T-helper 1 cell (primary cell): ENCODE results near the gene TPBGL.

Source experiments
- DNase-seq, 5 donors: peaks; one replicate each; pipeline ENCODE4 v3.0.0-alpha.2; 2012 to 2020

The TPBGL gene

GRCh38 chr11:75214411-75214821, 26.2 kb upstream of the TPBGL start:
- peak; percentile 33 to 78 (median 58) for DNase-seq

- DNase-seq: no peak
These were observed 25.7 kb upstream of the TPBGL start for GRCh38 chr11:75214843-75215242.

DNA sequence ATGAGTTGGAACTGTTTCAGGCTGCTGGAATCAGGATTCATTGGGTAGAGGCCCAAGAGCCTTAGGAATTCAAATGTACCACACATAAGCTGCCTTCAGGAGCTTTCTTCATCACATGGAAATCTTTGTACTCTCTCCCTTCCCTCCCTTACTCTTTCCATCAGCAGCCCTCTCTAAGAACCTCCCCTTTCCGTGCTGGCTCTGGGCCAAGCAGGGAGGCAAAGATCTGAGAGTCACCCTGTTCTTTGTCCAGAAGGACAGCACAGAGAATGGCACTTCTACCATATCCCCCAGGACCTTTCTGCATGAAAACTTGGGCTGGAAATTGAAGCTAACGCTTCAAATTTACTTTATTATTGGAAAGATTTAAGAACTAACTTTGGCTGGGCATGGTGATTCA, 20.7 kb upstream of the TPBGL start:
- no peak for DNase-seq

- no peak for DNase-seq
These were observed 16.5 kb upstream of the TPBGL start for GRCh38 chr11:75223954-75224643.

- DNase-seq: no peak
These were observed 14.8 kb upstream of the TPBGL start for GRCh38 chr11:75225794-75226193.

DNA sequence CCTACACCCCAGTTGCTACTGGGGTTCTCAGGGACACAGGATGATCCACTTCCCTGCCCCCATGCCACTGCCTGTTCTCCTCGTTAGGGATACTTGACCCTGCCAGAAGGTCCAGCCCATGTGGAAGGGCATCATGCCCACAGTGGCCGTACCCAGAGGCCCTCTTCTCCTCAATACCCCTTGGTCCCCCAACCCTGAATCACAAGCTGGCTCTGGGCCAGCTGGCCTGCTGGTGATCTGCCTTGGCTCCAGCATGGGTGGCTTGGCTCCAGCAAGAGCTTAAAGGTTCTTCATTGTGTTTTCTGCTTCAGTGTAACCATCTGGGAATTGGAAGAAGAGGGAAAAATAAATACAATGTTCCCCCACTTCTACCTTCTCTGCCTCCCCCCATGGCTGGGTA, 11.1 kb upstream of the TPBGL start:
- no peak for DNase-seq

DNA sequence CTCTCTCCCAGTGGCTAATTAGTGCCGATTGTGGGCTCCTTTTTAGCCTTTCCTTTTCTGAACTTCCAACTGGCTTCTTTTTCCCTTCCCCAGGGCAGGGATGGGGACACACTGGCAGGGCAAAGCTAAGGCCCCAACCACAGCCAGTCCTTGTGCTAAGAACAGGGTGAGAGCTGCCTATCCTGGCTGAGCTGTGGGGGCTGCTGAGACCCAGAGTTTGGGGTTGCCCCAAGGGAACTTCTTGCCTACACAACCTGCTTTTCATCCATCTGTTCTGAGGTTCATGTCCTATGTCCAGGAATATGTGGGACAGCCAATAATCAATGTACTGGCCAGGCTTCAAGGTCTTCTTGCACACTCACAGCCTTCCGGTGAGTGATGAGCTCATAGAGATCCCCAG, 10.0 kb upstream of the TPBGL start:
- no peak for DNase-seq

- no peak for DNase-seq
These were observed 6.8 kb upstream of the TPBGL start for GRCh38 chr11:75233754-75234172.

- DNase-seq: no peak
These were observed 4.5 kb upstream of the TPBGL start for GRCh38 chr11:75236062-75236461.

GRCh38 chr11:75237050-75237449, 3.5 kb upstream of the TPBGL start:
- no peak for DNase-seq

DNA sequence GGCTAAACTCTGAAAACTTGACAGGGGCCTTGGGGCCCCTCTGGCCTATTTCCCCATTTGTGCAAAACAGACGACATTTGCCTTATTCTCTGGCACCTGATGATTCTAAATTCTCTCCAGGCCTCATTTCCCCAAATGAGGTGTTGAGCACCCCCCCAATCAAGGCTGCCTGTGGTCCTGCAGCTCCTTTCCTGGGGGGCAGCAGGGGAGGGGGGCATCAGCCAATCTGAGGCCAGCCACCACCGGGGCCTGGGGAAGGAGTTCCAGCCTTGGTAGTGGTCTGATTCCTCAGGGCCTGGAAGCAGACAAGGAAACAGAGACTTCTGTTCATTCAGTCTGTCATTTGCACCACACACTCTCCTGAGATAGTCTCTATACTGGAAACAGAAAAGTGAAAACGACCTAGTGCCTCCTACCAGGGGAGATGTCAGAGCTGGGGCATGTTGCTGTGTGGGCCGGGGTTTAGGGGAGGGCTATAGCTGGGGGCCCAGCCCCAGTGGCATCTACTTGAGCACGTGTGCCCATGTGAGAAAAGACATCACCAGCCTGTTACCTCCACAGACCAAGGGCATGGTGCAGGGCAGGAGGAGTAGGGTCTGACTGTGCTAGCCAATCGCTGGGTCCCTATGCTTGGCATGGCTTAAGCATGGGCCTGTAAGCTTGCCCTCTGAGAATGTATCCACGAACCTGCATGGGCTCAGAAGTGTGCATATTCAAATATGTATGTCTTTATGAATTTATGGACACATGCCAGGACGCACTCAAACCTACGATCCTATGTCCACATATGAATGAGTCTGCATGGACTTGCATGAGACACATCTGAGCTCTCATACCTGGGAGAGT, 1.8 kb upstream of the TPBGL start:
- DNase-seq: no peak

DNA sequence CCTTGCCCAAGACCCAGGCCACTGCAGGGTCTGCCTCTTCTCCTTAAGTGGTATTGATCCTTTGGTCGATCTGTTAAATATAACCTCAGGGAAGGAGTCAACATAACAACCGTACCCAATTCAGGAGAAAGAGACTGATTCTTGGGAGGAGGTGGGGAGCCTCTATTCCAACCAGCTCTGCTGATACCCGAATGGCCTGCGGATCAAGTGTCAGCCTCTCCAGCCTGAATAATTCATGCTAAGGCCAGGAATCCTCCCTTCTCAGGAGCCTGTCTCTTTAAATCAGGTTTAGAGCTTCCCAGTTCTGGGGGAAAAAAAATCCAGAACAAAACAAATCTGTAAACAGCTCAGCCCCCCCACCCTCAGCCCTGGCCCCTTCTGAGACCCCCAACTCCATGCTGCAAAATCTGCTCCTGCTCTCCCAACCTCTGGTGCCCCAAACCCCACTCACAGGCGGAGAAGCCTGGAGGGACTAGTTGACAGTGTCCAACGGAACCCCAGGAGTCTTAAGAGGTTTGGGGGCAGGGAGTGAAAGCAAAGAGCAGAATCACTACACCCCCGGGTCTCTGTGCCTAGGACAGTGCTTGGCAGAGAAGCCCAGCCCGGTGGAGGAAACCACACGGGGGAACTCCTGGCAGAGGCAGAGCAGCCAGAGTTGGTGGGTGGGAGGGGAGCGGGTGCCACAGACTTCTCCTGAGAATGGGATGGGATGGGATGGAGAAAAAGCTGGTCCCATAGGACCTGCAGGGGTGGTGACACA, 863 bp upstream of the TPBGL start:
- no peak for DNase-seq

DNA sequence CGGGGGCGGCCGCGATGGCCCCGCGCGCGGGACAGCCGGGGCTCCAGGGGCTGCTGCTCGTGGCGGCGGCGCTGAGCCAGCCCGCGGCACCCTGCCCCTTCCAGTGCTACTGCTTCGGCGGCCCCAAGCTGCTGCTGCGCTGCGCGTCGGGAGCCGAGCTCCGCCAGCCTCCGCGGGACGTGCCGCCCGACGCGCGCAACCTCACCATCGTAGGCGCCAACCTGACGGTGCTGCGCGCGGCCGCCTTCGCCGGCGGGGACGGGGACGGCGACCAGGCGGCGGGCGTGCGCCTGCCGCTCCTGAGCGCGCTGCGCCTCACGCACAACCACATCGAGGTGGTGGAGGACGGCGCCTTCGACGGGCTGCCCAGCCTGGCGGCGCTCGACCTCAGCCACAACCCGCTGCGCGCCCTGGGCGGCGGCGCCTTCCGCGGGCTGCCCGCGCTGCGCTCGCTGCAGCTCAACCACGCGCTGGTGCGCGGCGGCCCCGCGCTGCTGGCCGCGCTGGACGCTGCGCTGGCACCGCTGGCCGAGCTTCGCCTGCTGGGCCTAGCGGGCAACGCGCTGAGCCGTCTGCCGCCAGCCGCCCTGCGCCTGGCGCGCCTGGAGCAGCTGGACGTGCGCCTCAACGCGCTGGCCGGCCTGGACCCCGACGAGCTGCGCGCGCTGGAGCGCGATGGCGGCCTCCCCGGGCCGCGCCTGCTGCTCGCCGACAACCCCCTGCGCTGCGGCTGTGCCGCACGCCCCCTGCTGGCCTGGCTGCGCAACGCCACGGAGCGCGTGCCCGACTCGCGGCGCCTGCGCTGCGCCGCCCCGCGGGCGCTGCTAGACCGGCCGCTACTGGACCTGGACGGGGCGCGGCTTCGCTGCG, 697 bp downstream of the TPBGL start:
- DNase-seq: peak; percentile 67 to 83 (median 77)

DNA sequence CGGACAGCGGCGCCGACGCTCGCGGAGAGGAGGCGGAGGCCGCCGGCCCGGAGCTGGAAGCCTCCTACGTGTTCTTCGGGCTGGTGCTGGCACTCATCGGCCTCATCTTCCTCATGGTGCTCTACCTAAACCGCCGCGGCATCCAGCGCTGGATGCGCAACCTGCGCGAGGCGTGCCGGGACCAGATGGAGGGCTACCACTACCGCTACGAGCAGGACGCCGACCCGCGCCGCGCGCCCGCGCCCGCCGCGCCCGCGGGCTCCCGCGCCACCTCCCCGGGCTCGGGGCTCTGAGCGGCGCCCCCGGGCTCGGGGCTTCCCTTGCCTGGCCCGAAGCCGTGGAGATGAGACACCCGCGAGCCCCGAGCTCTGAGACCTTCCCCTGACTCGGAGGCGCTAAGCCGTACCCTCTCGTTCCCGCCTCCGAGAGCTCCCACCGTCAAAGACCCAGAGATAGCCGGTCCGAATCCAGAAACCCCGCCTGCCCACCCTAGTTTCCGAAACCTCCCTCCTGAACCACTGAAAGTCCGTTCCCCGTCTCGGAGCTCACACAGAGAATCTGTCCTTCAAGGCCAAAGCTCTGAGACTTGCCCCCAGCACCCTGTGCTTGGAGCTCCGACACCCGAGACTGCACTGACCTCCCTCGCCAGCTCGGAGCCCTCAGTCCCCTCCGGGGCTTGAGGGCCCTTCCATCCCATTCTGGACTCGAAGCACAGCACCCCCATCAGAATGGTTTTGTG, 1.5 kb downstream of the TPBGL start:
- peak in 1 of 5 donors; percentile 13 for DNase-seq

GRCh38 chr11:75242722-75243600, 2.4 kb downstream of the TPBGL start:
- peak in 1 of 5 donors; percentile 8 for DNase-seq

DNA sequence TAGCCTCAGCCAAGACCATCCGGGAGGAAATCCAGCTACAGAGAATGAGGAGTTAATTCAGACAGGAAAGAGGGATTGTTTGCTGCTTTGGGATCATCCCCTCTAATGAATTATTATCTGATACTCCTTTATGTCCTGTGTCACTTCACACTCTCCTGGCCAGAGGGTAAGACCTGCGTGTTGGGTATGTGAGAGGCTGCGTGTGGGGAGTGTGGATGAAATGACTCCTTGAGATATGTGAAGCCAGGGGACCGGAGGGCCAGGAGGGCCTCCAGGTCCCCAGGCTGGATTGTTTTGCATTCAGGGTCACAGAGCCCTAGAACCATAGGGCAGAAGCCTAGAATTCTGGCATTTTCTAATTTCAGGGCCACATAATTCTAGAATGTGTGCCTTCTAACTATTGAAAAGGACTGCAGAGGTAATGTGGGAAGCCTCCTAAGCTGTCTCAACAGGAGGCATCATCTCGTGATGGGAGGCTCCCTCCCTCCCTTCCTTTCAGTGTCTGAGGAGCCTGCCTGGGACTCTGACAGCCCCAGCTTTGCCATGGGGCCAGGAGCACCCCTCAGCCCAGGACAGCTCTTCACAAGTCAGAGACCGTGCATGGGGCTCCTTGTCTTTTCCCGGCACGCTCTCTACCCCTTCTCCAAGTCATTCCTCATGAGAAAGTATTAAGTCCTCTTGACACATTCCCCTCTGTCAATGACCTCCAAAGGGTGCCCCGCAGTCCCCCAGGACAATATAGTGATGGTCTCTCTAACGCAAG, 3.7 kb downstream of the TPBGL start:
- peak in 1 of 5 donors; percentile 2 for DNase-seq

GRCh38 chr11:75245356-75246005, 4.9 kb downstream of the TPBGL start:
- peak in 1 of 5 donors; percentile 3 for DNase-seq

GRCh38 chr11:75246006-75246670, 5.6 kb downstream of the TPBGL start:
- DNase-seq: peak in 1 of 5 donors; percentile 5
